NOMO-1 (cell line): ENCODE measurements around the gene RBPMS2.
"Not testable (repeated sequence)": the region's sequence is repeated elsewhere in the genome, so short reads cannot be mapped to it uniquely, and the experiment has no call there.

Source experiments
- DNase-seq, 2 experiments: peaks; one replicate each; lab custom pipeline; 2025; ENCODE audit not compliant: unreplicated experiment in 2 of 2; lab: John Stamatoyannopoulos, UW

RBPMS2 gene

GRCh38 chr15:64775551-64776401 is at the start of gene RBPMS2:
Gene RBPMS2 (minus strand): TSS chr15:64775589. CDS start chr15:64775319, 270 bp downstream.
- DNase-seq: no peak

GRCh38 chr15:64824929-64825430 is 49.6 kb upstream of the RBPMS2 start:
- DNase-seq: no peak

GRCh38 chr15:64816452-64816851 is 41.1 kb upstream of the RBPMS2 start:
- no peak for DNase-seq

GRCh38 chr15:64814965-64815364 is 39.6 kb upstream of the RBPMS2 start:
- peak in 1 of 2 experiments; percentile 32 for DNase-seq

GRCh38 chr15:64814283-64814682 is 38.9 kb upstream of the RBPMS2 start:
- DNase-seq: not testable (repeated sequence)

GRCh38 chr15:64813075-64813474 is 37.7 kb upstream of the RBPMS2 start:
- DNase-seq: no peak

- no peak for DNase-seq
Measured at GRCh38 chr15:64810497-64811326, 35.3 kb upstream of the RBPMS2 start.

GRCh38 chr15:64809649-64810496 is 34.5 kb upstream of the RBPMS2 start:
- DNase-seq: peak; percentile 21 to 32

- DNase-seq: no peak
Measured at GRCh38 chr15:64808785-64809453, 33.5 kb upstream of the RBPMS2 start.

GRCh38 chr15:64807751-64808222 is 32.4 kb upstream of the RBPMS2 start:
- no peak for DNase-seq

- no peak for DNase-seq
Measured at GRCh38 chr15:64807051-64807749, 31.8 kb upstream of the RBPMS2 start.

GRCh38 chr15:64806509-64806908 is 31.1 kb upstream of the RBPMS2 start:
- DNase-seq: no peak

- no peak for DNase-seq
Measured at GRCh38 chr15:64804619-64805018, 29.2 kb upstream of the RBPMS2 start.

- DNase-seq: no peak
Measured at GRCh38 chr15:64803526-64803925, 28.1 kb upstream of the RBPMS2 start.

GRCh38 chr15:64800476-64800875 is 25.1 kb upstream of the RBPMS2 start:
- DNase-seq: no peak

GRCh38 chr15:64798905-64799304 is 23.5 kb upstream of the RBPMS2 start:
- not testable (repeated sequence) for DNase-seq

GRCh38 chr15:64795921-64796320 is 20.5 kb upstream of the RBPMS2 start:
- DNase-seq: not testable (repeated sequence)

- not testable (repeated sequence) for DNase-seq
Measured at GRCh38 chr15:64795299-64795698, 19.9 kb upstream of the RBPMS2 start.

GRCh38 chr15:64792282-64792681 is 16.9 kb upstream of the RBPMS2 start:
- no peak for DNase-seq
